Measurements from ENCODE around the gene TMCC3. TPM values are rescaled to one million over a fixed set of nuclear protein-coding genes. Genes with fewer than 3 reads are reported as not detected.

The TMCC3 gene
- total RNA-seq, 5 donors from 2014 or later (not counting 1 experiment from before 2014, with no cell fraction given) = 0.30 to 2.8 (median 0.95) TPM

- H3K27ac Mint-ChIP-seq = no peak overlapping the region
Observed at GRCh38 chr12:94690198-94690771, 39.9 kb upstream of the TMCC3 start.

GRCh38 chr12:94689646-94690036, 39.3 kb upstream of the TMCC3 start:
- no peaks in the 10 kb centered on the region for H3K36me3 Mint-ChIP-seq
- H3K4me1 Mint-ChIP-seq = no peaks in the 10 kb centered on the region
- 85% methylated on average over 8 of the region's 9 CpGs for WGBS (ENCODE audit: insufficient coverage)
- H3K4me3 Mint-ChIP-seq = no peak overlapping the region
- ChIA-PET POLR2A (no interaction called here), CTCF (no interaction called here)
- Histone ChIP-seq H3K4me1 (ENCODE audit: control insufficient read depth in 1 of 2, extremely low read depth in 1 of 2, insufficient read depth in 2 of 2, low read length in 2 of 2) (no peaks in the 10 kb centered on the region), H3K9me3 (no peaks in the 10 kb centered on the region), H3K4me3 (ENCODE audit: control insufficient read depth in 1 of 2, extremely low read depth in 1 of 2, low read length in 1 of 2) (no peak overlapping the region), H3K27me3 (replicated peaks in 1 of 2; ENCODE audit: control insufficient read depth in 2 of 2, extremely low read depth in 1 of 2, insufficient read depth in 2 of 2, low read length in 1 of 2) (peaks cover 0 to 3% of the 10 kb centered on the region in 2 experiments), H3K27ac (ENCODE audit: low read length) (no peak overlapping the region), H3K36me3 (ENCODE audit: control insufficient read depth in 2 of 2, extremely low read depth in 1 of 2, insufficient read depth in 1 of 2, low read length in 1 of 2) (no peaks in the 10 kb centered on the region)
- no peak for DNase-seq
- no peak overlapping the region for H3K27ac Mint-ChIP-seq
- H3K9me3 Mint-ChIP-seq = no peaks in the 10 kb centered on the region
- ATAC-seq (replicated peaks in 1 of 4) = no peak
- peaks cover 0 to 2% of the 10 kb centered on the region in 2 donors for H3K27me3 Mint-ChIP-seq

More at GRCh38 chr12:94690198-94690771, 39.9 kb upstream of the TMCC3 start:
- H3K9me3 ChIP-seq = no peaks in the 10 kb centered on the region
- ChIA-PET CTCF (no interaction called here), POLR2A (no interaction called here)
- H3K4me1 Mint-ChIP-seq = no peaks in the 10 kb centered on the region
- WGBS (ENCODE audit: insufficient coverage) = 43% methylated on average over 4 of the region's 5 CpGs
- no peak overlapping the region for H3K4me3 ChIP-seq (ENCODE audit: control insufficient read depth in 1 of 2, extremely low read depth in 1 of 2, low read length in 1 of 2)
- no peaks in the 10 kb centered on the region for H3K36me3 ChIP-seq (ENCODE audit: control insufficient read depth in 2 of 2, extremely low read depth in 1 of 2, insufficient read depth in 1 of 2, low read length in 1 of 2)
- H3K4me1 ChIP-seq (ENCODE audit: control insufficient read depth in 1 of 2, extremely low read depth in 1 of 2, insufficient read depth in 2 of 2, low read length in 2 of 2) = no peaks in the 10 kb centered on the region
- H3K9me3 Mint-ChIP-seq = no peaks in the 10 kb centered on the region
- no peak overlapping the region for H3K4me3 Mint-ChIP-seq
- no peak overlapping the region for H3K27ac ChIP-seq (ENCODE audit: low read length)
- H3K27me3 ChIP-seq (replicated peaks in 1 of 2; ENCODE audit: control insufficient read depth in 2 of 2, extremely low read depth in 1 of 2, insufficient read depth in 2 of 2, low read length in 1 of 2) = peaks cover 0 to 3% of the 10 kb centered on the region in 2 experiments
- H3K27me3 Mint-ChIP-seq = peaks cover 0 to 2% of the 10 kb centered on the region in 2 donors
- ATAC-seq (replicated peaks in 1 of 4) (no peak), DNase-seq (no peak)
- no peaks in the 10 kb centered on the region for H3K36me3 Mint-ChIP-seq

GRCh38 chr12:94689002-94689645, 38.8 kb upstream of the TMCC3 start:
- H3K4me1 ChIP-seq (ENCODE audit: control insufficient read depth in 1 of 2, extremely low read depth in 1 of 2, insufficient read depth in 2 of 2, low read length in 2 of 2) = no peaks in the 10 kb centered on the region
- H3K36me3 ChIP-seq (ENCODE audit: control insufficient read depth in 2 of 2, extremely low read depth in 1 of 2, insufficient read depth in 1 of 2, low read length in 1 of 2) = no peaks in the 10 kb centered on the region
- Mint-ChIP-seq H3K4me3 (no peak overlapping the region), H3K4me1 (no peaks in the 10 kb centered on the region), H3K27me3 (peaks cover 0 to 2% of the 10 kb centered on the region in 2 donors), H3K27ac (no peak overlapping the region), H3K36me3 (no peaks in the 10 kb centered on the region), H3K9me3 (no peaks in the 10 kb centered on the region)
- CTCF ChIA-PET = no interaction called here
- peaks cover 0 to 3% of the 10 kb centered on the region in 2 experiments for H3K27me3 ChIP-seq (replicated peaks in 1 of 2; ENCODE audit: control insufficient read depth in 2 of 2, extremely low read depth in 1 of 2, insufficient read depth in 2 of 2, low read length in 1 of 2)
- 64% methylated on average over 6 of the region's 7 CpGs for WGBS (ENCODE audit: insufficient coverage)
- ATAC-seq (replicated peaks in 1 of 4) (no peak), DNase-seq (no peak)
- POLR2A ChIA-PET = no interaction called here
- H3K4me3 ChIP-seq (ENCODE audit: control insufficient read depth in 1 of 2, extremely low read depth in 1 of 2, low read length in 1 of 2) = no peak overlapping the region
- no peak overlapping the region for H3K27ac ChIP-seq (ENCODE audit: low read length)
- no peaks in the 10 kb centered on the region for H3K9me3 ChIP-seq

DNA sequence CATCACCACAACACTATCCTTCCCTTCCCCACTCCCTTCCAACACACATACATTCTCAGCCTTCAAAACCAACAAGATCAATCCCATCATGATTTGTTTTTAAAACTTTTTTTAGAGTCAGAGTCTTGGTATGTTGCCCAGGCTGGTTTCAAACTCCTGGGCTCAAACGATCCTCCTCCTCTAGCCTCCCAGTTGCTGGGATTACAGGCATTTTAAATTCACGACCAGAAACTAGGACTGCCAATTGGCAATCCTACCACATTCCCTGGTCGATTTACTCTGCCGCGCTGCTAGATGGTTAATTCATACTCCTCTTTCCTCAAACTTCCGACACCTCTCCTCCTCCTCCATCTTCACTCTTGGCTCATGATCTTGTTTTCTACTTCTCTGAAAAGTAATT, 37.5 kb upstream of the TMCC3 start:
- ChIA-PET CTCF (no interaction called here), POLR2A (no interaction called here)
- Mint-ChIP-seq H3K36me3 (no peaks in the 10 kb centered on the region), H3K9me3 (no peaks in the 10 kb centered on the region), H3K4me3 (no peak overlapping the region), H3K4me1 (peaks cover 0 to 2% (median 0%) of the 10 kb centered on the region in 3 donors), H3K27ac (no peak overlapping the region), H3K27me3 (peaks cover 0 to 2% of the 10 kb centered on the region in 2 donors)
- DNase-seq (no peak), ATAC-seq (replicated peaks in 1 of 4) (no peak)
- peaks cover 0 to 3% of the 10 kb centered on the region in 2 experiments for H3K27me3 ChIP-seq (replicated peaks in 1 of 2; ENCODE audit: control insufficient read depth in 2 of 2, extremely low read depth in 1 of 2, insufficient read depth in 2 of 2, low read length in 1 of 2)
- no peak overlapping the region for H3K27ac ChIP-seq (ENCODE audit: low read length)
- no peak overlapping the region for H3K4me3 ChIP-seq (ENCODE audit: control insufficient read depth in 1 of 2, extremely low read depth in 1 of 2, low read length in 1 of 2)
- H3K4me1 ChIP-seq (ENCODE audit: control insufficient read depth in 1 of 2, extremely low read depth in 1 of 2, insufficient read depth in 2 of 2, low read length in 2 of 2) = no peaks in the 10 kb centered on the region
- 71% methylated on average over 3 of the region's 6 CpGs for WGBS (ENCODE audit: insufficient coverage)
- H3K9me3 ChIP-seq = no peaks in the 10 kb centered on the region
- no peaks in the 10 kb centered on the region for H3K36me3 ChIP-seq (ENCODE audit: control insufficient read depth in 2 of 2, extremely low read depth in 1 of 2, insufficient read depth in 1 of 2, low read length in 1 of 2)

DNA sequence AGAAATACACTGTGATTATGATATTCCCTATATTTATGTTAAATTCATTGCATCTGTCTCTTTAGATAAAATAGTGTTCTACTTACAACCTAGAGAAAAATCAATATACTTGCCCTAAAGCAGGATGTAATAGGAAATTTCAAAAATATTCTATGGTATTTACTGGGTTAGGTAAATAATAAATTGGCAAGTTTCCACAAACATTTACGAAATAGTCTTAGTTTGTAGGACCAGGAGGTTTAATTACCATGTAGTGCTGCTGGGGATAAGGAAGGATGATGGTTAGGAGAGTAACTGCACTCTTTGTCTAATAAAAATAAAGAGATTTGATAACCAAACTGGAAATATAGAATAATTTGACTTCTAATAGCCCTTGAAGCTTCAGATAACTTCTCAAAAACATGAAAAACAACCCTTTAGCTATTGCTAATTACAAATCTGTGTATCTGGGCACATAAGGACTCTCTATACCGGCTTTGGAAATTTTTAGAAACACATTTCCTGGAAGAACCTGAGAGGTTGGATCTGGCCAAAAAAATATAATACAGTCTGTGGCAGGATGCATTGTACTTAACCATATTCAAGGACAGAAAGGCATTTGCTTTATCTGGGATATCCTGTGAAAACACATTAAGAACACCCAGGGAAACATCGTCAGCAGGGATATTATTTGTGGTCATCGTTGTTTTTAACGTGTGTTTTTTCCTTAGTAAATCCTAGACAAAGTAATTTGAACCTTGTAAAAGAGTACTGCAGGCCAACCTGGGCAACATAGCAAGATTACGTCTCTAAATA, 36.7 kb upstream of the TMCC3 start:
- no peak for ATAC-seq (replicated peaks in 1 of 4)
- POLR2A ChIA-PET = no interaction called here
- WGBS (ENCODE audit: insufficient coverage) = no CpG with 5 or more reads among the region's 6 CpGs

DNA sequence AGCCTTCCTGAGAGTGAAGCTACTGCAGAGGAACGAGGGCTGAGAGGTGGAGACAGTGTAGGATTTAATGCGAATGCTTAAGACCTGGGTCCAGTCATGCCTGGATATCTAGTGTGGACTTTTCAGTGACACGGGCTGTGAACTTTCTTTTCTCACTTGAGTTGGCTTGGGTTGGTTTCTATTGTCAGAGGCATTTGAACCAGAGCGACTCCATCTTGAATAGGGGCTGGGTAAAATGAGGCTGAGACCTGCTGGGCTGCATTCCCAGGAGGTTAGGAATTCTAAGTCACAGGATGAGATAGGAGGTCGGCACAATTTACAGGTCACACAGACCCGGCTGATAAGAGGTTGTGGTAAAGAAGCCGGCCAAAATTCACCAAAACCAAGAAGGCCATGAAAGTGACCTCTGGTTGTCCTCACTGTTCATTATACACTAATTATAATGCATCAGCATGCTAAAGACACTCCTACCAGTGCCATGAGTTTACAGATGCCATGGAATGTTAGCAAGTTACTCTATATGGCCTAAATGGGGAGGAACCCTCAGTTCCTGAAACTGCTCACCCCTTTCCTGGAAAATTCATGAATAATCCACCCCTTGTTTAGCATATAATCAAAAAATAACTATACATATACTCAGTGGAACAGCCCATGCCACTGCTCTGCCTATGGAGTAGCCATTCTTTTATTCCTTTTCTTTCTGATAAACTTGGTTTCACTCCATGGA, 34.2 kb upstream of the TMCC3 start:
- no peak for ATAC-seq (replicated peaks in 1 of 4)
- H3K4me1 Mint-ChIP-seq = peaks cover 0 to 2% (median 0%) of the 10 kb centered on the region in 3 donors
- WGBS (ENCODE audit: insufficient coverage) = 93% methylated on average over 4 of the region's 7 CpGs
- Histone ChIP-seq H3K9me3 (no peaks in the 10 kb centered on the region), H3K27me3 (replicated peaks in 1 of 2; ENCODE audit: control insufficient read depth in 2 of 2, extremely low read depth in 1 of 2, insufficient read depth in 2 of 2, low read length in 1 of 2) (peaks cover 0 to under 1% of the 10 kb centered on the region in 2 experiments), H3K27ac (ENCODE audit: low read length) (no peak overlapping the region), H3K4me3 (ENCODE audit: control insufficient read depth in 1 of 2, extremely low read depth in 1 of 2, low read length in 1 of 2) (no peak overlapping the region), H3K4me1 (ENCODE audit: control insufficient read depth in 1 of 2, extremely low read depth in 1 of 2, insufficient read depth in 2 of 2, low read length in 2 of 2) (no peaks in the 10 kb centered on the region), H3K36me3 (ENCODE audit: control insufficient read depth in 2 of 2, extremely low read depth in 1 of 2, insufficient read depth in 1 of 2, low read length in 1 of 2) (no peaks in the 10 kb centered on the region)
- DNase-seq = no peak
- no peaks in the 10 kb centered on the region for H3K36me3 Mint-ChIP-seq
- POLR2A ChIA-PET = no interaction called here
- H3K27me3 Mint-ChIP-seq = no peaks in the 10 kb centered on the region
- no peak overlapping the region for H3K27ac Mint-ChIP-seq
- no peak overlapping the region for H3K4me3 Mint-ChIP-seq
- H3K9me3 Mint-ChIP-seq = peaks cover 0 to 2% (median 0%) of the 10 kb centered on the region in 3 donors
- CTCF ChIA-PET = no interaction called here

More for the DNA sequence above, 36.7 kb upstream of the TMCC3 start:
- Mint-ChIP-seq H3K27ac (no peak overlapping the region), H3K36me3 (no peaks in the 10 kb centered on the region), H3K4me3 (no peak overlapping the region), H3K4me1 (peaks cover 0 to 2% (median 0%) of the 10 kb centered on the region in 3 donors), H3K27me3 (peaks cover 0 to 2% of the 10 kb centered on the region in 2 donors), H3K9me3 (no peaks in the 10 kb centered on the region)
- no peaks in the 10 kb centered on the region for H3K4me1 ChIP-seq (ENCODE audit: control insufficient read depth in 1 of 2, extremely low read depth in 1 of 2, insufficient read depth in 2 of 2, low read length in 2 of 2)
- no peaks in the 10 kb centered on the region for H3K36me3 ChIP-seq (ENCODE audit: control insufficient read depth in 2 of 2, extremely low read depth in 1 of 2, insufficient read depth in 1 of 2, low read length in 1 of 2)
- peaks cover 0 to 3% of the 10 kb centered on the region in 2 experiments for H3K27me3 ChIP-seq (replicated peaks in 1 of 2; ENCODE audit: control insufficient read depth in 2 of 2, extremely low read depth in 1 of 2, insufficient read depth in 2 of 2, low read length in 1 of 2)
- no peak overlapping the region for H3K27ac ChIP-seq (ENCODE audit: low read length)
- no peak for DNase-seq
- H3K4me3 ChIP-seq (ENCODE audit: control insufficient read depth in 1 of 2, extremely low read depth in 1 of 2, low read length in 1 of 2) = no peak overlapping the region
- CTCF ChIA-PET = no interaction called here
- no peaks in the 10 kb centered on the region for H3K9me3 ChIP-seq

All from T-cell (primary cell).